HG03558 (cell line): ENCODE results near the gene FHDC1.
"Not testable (repeated sequence)": the region's sequence is repeated elsewhere in the genome, so short reads cannot be mapped to it uniquely, and the experiment has no call there.

ENCODE experiments used
- ATAC-seq: cut with Tn5 transposase; IDR thresholded peaks from one replicate; pipeline ENCODE4 v1.9.1; 2021; ENCODE audit warnings: moderate number of reproducible peaks; ENCODE audit not compliant: unreplicated experiment; ENCODE audit errors: extremely low read depth

The FHDC1 gene

GRCh38 chr4:152935631-152936445, at the start of gene FHDC1:
Gene FHDC1, plus strand, starts transcription at chr4:152936323. Its CDS starts 6,735 bp downstream, at chr4:152943058.
- no peak for ATAC-seq

- ATAC-seq, result no peak
These were observed 48.1 kb upstream of the FHDC1 start for GRCh38 chr4:152887981-152888380.

- ATAC-seq, result no peak
These were observed 43.1 kb upstream of the FHDC1 start for GRCh38 chr4:152892974-152893373.

GRCh38 chr4:152894673-152895072, 41.5 kb upstream of the FHDC1 start:
- no peak for ATAC-seq

- ATAC-seq, result no peak
These were observed 39.3 kb upstream of the FHDC1 start for GRCh38 chr4:152896811-152897210.

- ATAC-seq, result not testable (repeated sequence)
These were observed 38.0 kb upstream of the FHDC1 start for GRCh38 chr4:152898133-152898532.

GRCh38 chr4:152898606-152899005, 37.5 kb upstream of the FHDC1 start:
- ATAC-seq, result no peak

GRCh38 chr4:152900395-152900794, 35.7 kb upstream of the FHDC1 start:
- no peak for ATAC-seq

GRCh38 chr4:152901205-152901604, 34.9 kb upstream of the FHDC1 start:
- ATAC-seq, result no peak

- ATAC-seq, result no peak
These were observed 32.5 kb upstream of the FHDC1 start for GRCh38 chr4:152903658-152904057.

- no peak for ATAC-seq
These were observed 26.2 kb upstream of the FHDC1 start for GRCh38 chr4:152909901-152910300.

- ATAC-seq, result no peak
These were observed 25.6 kb upstream of the FHDC1 start for GRCh38 chr4:152910521-152910920.

- ATAC-seq, result no peak
These were observed 18.4 kb upstream of the FHDC1 start for GRCh38 chr4:152917543-152918395.

- ATAC-seq, result no peak
These were observed 16.3 kb upstream of the FHDC1 start for GRCh38 chr4:152919826-152920225.

GRCh38 chr4:152920768-152921167, 15.4 kb upstream of the FHDC1 start:
- no peak for ATAC-seq

GRCh38 chr4:152921284-152921683, 14.8 kb upstream of the FHDC1 start:
- no peak for ATAC-seq

GRCh38 chr4:152925851-152926250, 10.3 kb upstream of the FHDC1 start:
- ATAC-seq, result no peak

- ATAC-seq, result no peak
These were observed 9.2 kb upstream of the FHDC1 start for GRCh38 chr4:152926959-152927358.

GRCh38 chr4:152927737-152928136, 8.4 kb upstream of the FHDC1 start:
- no peak for ATAC-seq

GRCh38 chr4:152928286-152928685, 7.8 kb upstream of the FHDC1 start:
- no peak for ATAC-seq

- ATAC-seq, result no peak
These were observed 6.2 kb upstream of the FHDC1 start for GRCh38 chr4:152929888-152930287.
